ENCODE measurements around the gene PSMB11.

Gene PSMB11

GRCh38 chr14:23017091-23017490, 24.9 kb upstream of the PSMB11 start:
- DNase-seq: no peak

DNA sequence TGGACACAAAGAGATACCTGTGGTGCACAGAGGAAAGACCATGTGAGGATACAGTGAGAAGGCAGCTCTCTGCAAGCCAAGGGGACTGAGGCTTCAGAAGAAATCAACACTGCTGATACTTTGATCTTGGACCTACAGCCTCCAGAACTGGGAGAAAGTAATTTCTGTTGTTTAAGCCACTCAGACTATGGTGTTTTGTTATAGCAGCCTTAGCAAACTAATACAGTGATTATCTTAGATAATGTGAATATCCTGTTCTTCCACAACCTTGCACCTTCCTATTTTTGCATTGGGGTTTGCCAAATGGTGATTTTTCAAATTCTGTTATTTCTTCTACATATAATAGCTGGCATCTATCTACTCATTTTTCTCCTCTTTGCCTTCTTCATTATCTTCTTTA, 23.9 kb upstream of the PSMB11 start:
- no peak for DNase-seq

DNA sequence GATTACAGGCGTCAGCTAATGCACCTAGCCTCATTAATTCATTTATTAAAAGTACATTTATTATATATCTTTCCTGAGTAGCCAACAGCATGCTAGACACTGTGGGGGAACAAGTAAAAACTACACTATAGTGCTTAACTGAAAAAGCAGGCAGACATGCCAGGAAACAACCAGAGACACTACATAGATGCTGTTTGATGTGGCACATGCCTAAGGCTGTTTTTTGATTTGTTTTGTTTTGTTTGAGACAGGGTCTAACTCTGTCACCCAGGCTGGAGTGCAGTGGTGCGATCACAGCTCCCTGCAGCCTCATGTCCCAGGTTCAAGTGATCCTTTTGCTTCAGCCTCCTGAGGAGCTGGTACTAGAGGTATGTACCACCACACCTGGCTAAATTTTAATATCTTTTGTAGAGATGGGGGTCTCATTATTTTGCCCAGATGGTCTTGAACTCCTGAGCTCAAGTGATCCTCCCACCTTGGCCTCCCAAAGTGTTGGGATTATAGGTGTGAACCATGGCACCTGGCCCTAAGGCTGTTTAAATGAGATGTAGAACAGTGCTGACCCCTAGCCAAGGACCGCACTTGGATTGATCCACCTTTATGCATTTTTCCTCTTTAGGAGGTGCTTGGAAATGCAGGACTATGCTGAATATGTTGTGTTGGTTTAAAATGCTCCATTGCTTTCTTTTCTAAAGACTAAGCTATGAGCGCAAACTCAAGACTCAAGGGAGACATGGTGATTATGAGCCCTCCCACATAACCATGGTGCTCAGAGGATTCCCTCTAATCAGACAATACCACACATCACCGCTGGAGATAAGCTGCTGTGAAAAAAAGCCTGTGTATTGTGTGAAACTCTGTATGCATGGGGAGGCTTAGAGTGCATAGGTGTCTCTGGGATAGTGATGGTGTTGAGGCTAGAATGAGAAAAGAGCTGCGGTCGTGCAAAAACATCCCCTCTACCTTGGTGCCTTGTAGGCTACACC, 21.6 kb upstream of the PSMB11 start:
- no peak for DNase-seq

DNA sequence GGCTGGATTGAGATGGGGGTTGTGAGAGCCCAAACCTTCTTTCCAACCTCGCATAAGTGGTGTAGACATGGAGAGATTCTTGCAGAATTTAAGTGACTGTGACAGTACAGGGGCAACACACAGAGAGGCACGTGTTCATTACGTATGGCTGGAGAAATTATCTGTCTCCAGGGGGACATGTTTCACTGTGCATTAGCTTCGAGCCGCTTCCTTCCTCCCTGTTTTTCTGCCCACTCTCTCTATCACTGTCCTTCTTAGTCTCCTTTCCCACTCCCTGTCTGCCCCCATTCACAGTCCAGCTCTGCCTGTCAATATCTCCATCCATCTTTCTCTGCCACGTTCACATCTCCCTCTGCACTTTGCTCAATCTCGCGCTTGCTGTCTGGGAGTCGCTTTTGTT, 20.6 kb upstream of the PSMB11 start:
- no peak for DNase-seq

DNA sequence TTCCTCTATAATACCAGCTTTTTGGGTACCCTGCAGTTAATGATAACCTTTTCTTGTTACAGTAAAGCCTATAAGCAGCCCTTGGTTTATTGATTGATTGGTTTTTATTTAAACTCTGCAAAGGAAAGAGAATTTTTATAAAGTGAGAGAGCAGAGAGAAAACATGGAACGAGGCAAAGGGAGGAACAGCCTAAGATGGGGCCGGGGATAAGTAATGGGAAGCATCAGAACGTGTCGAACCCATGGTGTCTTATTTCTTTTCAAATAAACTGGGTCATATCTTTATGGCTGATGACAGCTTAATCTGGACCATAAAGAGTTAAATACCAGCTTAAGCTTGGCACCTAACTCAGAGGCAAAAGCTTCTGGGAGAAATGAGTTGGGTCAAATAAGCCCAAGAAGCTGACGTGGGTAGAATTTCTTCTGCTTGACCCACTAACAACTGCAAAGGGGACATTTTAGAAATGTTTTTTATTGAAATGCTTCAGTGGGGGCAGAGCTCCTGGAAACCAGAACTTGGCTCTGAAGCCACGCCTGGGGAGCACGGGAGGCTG, 20.0 kb upstream of the PSMB11 start:
- DNase-seq: no peak

DNA sequence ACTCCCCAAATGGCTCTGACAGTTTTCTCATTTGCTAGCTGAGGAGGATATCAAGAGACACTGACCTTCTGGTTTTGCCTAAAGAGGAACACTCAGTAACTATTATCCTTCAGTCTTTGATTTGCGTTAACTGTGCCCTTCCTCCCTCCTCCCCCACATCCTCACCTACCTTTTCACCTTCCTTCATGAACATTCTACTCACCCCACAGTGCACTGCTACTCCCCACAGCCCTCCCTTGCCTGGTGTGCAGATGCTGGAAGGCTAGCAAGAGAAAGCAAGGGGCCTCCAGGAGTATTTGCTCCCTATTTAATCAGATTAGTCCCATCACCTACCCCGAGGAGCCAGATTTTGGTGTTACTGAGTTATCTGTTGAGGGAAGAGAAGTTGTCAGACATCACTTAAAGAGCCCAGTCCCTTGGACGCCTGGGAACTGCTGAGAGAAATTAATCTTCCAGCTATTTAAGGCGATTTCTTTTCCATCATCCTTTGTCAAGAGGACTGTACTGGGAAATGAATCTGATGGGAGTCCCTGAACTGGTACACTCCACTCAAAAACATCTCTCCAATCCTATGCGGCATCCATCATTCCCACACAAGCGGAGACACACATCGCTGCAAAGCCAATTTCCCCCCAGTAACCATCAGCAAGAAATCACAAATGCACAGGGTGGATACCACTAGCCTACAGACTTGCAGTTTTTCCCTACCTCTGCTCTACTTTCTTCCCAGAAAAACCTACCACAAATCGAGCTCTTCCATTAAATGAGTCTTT, 18.8 kb upstream of the PSMB11 start:
- no peak for DNase-seq

DNA sequence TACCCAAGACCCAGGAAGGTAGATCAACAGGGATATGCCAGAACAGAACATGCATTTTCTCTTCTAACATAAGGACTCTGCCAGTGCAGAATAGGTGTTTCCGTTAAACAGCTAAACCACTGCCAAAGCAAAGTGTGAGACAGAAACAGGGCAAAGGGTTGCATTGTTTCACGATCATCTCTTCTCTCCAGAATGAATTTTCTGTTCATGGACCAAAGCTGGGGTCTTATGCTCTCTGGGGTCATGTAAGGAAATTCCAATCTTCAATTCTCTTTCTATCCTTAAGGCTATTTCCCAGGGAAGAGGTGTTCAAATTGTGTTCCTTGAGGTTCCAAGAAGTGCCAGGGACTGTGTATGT, 18.2 kb upstream of the PSMB11 start:
- DNase-seq: no peak

DNA sequence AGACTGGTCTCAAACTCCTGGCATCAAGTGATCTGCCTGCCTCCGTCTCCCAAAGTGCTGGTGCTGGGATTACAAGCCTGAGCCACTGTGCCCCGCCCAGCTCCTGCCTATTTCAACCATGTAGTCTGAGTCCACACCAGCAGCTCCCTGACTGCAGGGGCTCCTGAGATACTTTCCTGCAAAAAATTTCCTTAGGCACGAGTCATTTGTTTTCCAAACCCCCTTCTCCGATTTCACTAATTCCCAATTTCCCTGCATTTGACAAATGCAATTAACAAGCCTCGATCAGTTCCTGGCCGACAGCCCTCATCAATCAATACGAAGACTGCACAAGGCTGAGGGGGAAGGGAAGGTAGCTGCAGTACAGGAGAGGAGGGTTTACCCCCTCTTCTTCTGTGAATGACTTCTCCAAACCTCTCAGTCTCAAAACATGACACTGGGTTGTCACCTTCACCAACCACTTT, 17.4 kb upstream of the PSMB11 start:
- no peak for DNase-seq

GRCh38 chr14:23025151-23025814, 16.7 kb upstream of the PSMB11 start:
- no peak for DNase-seq

GRCh38 chr14:23028799-23029198, 13.2 kb upstream of the PSMB11 start:
- no peak for DNase-seq

- no peak for DNase-seq
Observed at GRCh38 chr14:23030936-23031335, 11.1 kb upstream of the PSMB11 start.

GRCh38 chr14:23033251-23033727, 8.7 kb upstream of the PSMB11 start:
- no peak for DNase-seq

DNA sequence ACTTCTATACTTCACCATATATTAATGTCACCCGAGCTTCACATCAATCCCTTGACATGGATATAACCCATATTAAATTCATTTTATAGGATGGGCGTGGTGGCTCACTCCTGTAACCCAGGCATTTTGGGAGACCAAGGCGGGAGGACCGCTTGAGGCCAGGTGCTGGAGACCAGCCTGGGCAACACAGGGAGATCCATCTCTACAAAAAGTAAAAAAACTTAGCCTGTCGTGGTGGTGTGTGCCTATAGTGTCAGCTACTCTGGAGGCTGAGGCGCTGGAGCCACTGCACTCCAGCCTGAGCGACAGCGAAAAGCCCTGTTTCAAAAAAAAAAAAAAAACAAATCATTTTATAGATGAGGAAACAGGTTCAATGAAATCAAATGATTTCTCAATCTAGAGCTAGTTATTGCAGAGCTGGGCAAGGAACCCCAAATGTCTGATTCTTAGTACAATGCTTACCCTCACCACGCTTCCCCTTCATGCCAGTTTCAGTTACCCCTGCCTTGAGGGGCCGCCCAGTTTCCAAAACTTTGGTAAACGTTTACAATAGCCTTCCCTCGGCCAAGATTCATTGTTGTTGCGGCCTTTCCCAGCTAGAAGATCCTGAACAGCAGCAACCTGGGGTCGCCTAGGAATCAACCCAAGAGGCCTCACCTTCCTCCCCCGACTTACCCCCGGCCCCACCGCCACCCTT, 8.1 kb upstream of the PSMB11 start:
- DNase-seq: no peak

DNA sequence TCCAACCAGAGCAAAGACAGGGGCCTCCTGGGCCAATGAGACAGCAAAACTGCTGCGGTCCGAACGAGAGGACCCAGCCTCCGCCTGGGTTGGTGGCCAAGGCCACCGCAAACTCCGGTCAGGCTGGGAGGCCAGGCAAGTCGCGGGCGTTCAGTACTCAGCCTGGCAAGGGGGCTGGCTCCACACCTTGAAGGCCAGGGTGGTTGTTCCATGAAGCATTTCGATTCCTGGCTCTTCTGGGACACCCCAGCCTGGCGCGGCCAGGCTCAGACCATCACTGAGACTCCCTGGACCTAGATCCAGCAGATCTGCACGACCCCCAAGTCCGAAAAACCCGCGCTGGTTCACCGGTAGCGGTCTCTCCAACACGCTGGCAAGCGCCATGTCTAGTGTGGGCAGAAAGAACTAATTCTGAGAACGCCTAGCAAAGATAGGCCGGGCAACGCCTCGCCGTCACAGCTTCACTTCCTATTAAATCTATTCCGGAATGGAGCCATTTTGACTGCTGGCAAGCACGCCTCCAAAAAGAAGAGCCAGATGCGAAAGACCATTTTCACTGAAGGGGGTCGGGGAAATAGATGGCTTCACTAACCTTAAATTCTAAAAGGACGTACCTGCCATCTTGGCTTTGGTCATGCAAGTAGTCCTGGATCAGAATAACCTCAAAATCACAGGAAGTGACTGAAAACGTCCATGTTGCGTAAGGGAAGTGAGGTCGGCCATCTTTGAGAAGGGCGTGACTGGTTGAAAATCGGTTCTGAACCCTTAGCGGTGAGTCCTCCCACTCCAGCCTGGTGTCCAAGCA, 7.3 kb upstream of the PSMB11 start, which contains the start of gene PSMB5:
Gene PSMB5, minus strand, starts transcription at position 403 of the 805 bp plus-strand sequence. Its CDS starts 19 bp downstream, at position 384.
- DNase-seq: peak; percentile 77

- DNase-seq: no peak
Observed at GRCh38 chr14:23035303-23036144, 6.5 kb upstream of the PSMB11 start.

- no peak for DNase-seq
Observed at GRCh38 chr14:23040100-23040499, 1.9 kb upstream of the PSMB11 start.

- DNase-seq: no peak
Observed at GRCh38 chr14:23041729-23042128, 283 bp upstream of the PSMB11 start.

GRCh38 chr14:23043145-23043544, 1.1 kb downstream of the PSMB11 start:
- no peak for DNase-seq

DNA sequence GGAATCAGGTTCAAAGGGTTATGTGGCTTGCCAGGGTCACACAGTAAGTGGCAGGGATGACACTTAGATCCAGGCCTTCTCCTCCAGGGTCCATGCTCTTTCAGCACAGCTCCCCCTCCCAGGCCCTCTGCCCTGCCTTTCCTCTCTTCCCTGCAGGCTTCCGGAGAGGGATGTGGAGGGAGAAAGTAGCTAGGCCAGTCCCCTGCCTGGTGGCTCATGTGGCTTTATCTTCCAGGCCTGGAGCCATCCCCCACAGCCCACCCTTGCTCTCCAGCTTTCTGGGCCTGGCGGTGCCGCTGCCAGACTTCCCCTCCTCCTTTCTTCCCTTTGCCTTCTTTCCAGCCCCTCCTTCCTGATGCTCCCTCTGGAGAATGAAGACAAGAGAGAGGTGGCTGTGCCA, 1.7 kb downstream of the PSMB11 start:
- no peak for DNase-seq

DNA sequence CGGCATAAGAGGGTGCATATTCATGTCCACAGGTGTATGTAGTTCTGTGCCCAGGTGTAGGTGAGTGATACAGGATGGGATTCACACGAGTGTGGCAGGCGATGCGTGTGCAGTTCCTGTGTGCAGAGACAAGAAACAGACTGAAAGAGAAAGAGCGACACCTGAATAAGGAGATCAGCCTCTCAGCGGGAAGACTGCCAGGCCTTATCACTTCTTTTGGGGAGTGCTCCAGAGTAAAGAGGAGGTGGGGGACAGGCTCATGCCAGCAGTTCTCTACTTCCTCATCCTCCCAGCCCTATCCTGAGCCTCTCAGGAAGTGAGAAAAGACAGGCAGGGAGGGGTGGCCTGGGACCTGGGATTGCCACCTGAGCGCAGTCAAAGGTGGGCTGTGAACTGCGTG, 2.8 kb downstream of the PSMB11 start:
- DNase-seq: no peak

Data from activated CD4-positive, alpha-beta T cell treated with anti-CD3 and anti-CD28 coated beads for 1 hour (primary cell).